Right atrium auricular region (tissue), 2 donors: ENCODE measurements around the gene CENPI. TPM values are rescaled to one million over a fixed set of nuclear protein-coding genes. Genes with fewer than 3 reads are reported as not detected.

ENCODE experiments used
- DNase-seq: peaks from one replicate; pipeline ENCODE4 v3.0.0-alpha.2; 2019; ENCODE audit warnings: low spot score
- H3K27ac ChIP-seq, 2 donors: fragments of 200-600 bp; sonication (generic); 1 replicate in 1 of 2; 2 replicates in 1 of 2; pipeline ENCODE4 v1.5.1; 2016 to 2019
- H3K27me3 ChIP-seq, 2 donors: fragments of 200-600 bp; sonication (generic); one replicate each; pipeline versions ENCODE4 v1.5.1 to v1.6.0; 2017 to 2019
- H3K36me3 ChIP-seq: fragments of 200-600 bp; sonication (generic); one replicate; pipeline ENCODE4 v1.5.1; 2016
- H3K4me1 ChIP-seq, 2 donors: fragments of 200-600 bp; sonication (generic); one replicate each; pipeline versions ENCODE4 v1.5.1 to v1.6.0; 2017 to 2019
- H3K4me3 ChIP-seq, 2 donors: fragments of 200-600 bp; sonication (generic); 1 replicate in 1 of 2; 2 replicates in 1 of 2; pipeline ENCODE4 v1.5.1; 2017 to 2019; ENCODE audit warnings: mild to moderate bottlenecking in 1 of 2, moderate library complexity in 1 of 2
- H3K9me3 ChIP-seq, 2 donors: fragments of 200-600 bp; sonication (generic); one replicate each; pipeline ENCODE4 v1.5.1; 2019
- total RNA-seq, 2 donors: library from RNA; depleted of rRNA; stranded (reverse); fragments of >200 nt; gene quantifications; one replicate each; pipeline ENCODE4 v1.1.0, GENCODE V29; 2016
- TF ChIP-seq, protein P1 (sequence below), 2 donors: fragments of 200-600 bp; sonication (generic); IDR thresholded peaks; one replicate each; pipeline ENCODE4 v1.5.1; 2019; ENCODE audit warnings: antibody characterized with exemption in 2 of 2

CENPI gene
- total RNA-seq, 2 donors from 2014 or later = 0.16 to 0.63 TPM

DNA sequence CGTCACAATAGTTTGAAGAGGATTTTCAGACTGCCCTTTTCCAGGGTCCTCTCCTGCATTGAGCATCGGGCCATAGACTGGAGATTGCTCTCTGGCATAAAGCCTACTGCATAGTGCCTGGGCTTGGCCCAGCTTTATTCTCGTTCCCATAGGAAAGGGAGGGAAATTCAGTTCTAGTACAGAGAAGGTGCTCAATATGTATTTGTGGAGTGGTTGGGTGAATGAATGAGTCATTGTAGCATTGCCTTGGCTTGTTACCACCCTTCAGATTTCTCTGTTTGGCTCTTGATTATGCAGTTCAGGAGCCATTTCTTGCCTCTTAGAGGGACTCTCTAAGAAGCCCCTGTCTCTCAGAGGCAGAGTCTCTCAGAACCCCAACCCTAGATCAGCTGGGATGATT, 16.8 kb upstream of the CENPI start:
- TF ChIP-seq, protein P1, sequence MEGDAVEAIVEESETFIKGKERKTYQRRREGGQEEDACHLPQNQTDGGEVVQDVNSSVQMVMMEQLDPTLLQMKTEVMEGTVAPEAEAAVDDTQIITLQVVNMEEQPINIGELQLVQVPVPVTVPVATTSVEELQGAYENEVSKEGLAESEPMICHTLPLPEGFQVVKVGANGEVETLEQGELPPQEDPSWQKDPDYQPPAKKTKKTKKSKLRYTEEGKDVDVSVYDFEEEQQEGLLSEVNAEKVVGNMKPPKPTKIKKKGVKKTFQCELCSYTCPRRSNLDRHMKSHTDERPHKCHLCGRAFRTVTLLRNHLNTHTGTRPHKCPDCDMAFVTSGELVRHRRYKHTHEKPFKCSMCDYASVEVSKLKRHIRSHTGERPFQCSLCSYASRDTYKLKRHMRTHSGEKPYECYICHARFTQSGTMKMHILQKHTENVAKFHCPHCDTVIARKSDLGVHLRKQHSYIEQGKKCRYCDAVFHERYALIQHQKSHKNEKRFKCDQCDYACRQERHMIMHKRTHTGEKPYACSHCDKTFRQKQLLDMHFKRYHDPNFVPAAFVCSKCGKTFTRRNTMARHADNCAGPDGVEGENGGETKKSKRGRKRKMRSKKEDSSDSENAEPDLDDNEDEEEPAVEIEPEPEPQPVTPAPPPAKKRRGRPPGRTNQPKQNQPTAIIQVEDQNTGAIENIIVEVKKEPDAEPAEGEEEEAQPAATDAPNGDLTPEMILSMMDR (IDR thresholded peaks at IDR 0.05) = no peak
- H3K36me3 ChIP-seq = no peaks in the 10 kb centered on the region
- no peaks in the 10 kb centered on the region for H3K9me3 ChIP-seq
- H3K27ac ChIP-seq = no peak overlapping the region
- no peak overlapping the region for H3K4me3 ChIP-seq
- DNase-seq = no peak
- H3K27me3 ChIP-seq = no peaks in the 10 kb centered on the region
- no peaks in the 10 kb centered on the region for H3K4me1 ChIP-seq

DNA sequence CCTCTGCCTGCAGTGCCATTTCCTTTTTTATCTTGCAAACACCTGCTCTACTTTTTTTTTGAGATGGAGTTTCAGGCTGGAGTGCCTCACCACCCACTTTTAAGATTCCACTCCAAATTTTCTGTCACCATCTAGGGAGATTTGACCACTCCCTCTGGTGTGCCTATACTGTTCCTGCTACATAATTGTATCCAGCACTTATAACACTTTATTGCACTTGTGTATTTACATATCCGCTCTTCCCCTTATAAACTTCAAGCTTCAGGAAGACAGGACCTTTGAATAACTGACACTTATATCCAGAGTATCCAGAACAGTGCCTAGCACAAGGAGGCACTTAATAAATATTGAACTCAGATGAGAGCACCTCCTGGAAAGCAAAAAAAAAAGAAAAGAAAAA, 6.2 kb upstream of the CENPI start:
- Histone ChIP-seq H3K36me3 (no peaks in the 10 kb centered on the region), H3K4me1 (no peaks in the 10 kb centered on the region), H3K9me3 (no peaks in the 10 kb centered on the region), H3K27ac (no peak overlapping the region), H3K27me3 (no peaks in the 10 kb centered on the region), H3K4me3 (no peak overlapping the region)
- TF ChIP-seq, protein P1 (IDR thresholded peaks at IDR 0.05) = no peak
- DNase-seq = no peak

DNA sequence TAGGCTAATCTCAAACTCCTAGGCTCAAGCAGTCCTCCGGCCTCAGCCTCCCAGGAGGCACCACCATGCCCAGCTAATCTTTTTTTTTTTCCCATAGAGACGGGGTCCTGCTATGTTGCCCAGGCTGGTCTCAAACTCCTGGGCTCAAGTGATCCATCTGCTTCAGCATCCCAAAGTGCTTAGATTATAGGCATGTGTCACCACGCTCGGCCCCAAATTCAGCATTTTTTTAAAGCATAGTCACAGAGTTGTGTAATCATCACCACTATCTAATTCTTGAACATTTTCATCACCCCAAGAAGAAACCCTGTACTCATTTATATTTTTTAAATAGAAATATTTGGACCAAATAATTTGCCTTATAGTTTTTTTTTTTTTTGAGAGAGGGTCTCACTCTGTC, 10.3 kb downstream of the CENPI start:
- Histone ChIP-seq H3K4me1 (no peaks in the 10 kb centered on the region), H3K4me3 (no peak overlapping the region), H3K36me3 (no peaks in the 10 kb centered on the region), H3K27ac (no peak overlapping the region), H3K9me3 (no peaks in the 10 kb centered on the region), H3K27me3 (no peaks in the 10 kb centered on the region)
- TF ChIP-seq, protein P1 (IDR thresholded peaks at IDR 0.05) = no peak
- no peak for DNase-seq

DNA sequence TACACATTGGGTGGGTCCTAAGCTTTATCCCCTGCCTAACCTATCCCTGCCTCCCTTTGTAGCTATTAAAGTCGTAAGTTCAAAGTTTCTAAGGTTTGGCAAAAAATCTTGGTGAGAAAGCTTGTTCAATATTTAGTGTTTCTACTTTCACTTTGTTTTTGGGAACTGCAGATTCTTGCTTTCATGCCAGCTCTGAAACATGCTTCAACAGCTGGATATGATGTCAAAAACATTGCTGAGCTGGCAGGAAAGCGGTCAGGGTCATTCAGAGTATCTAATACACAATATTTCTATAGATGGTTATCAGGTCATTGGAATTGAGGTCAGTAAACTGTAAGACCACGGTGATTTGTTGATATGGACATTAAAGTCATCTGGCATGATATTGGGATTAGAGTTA, 19.7 kb downstream of the CENPI start:
- H3K36me3 ChIP-seq = no peaks in the 10 kb centered on the region
- H3K27ac ChIP-seq = no peak overlapping the region
- no peaks in the 10 kb centered on the region for H3K27me3 ChIP-seq
- no peak overlapping the region for H3K4me3 ChIP-seq
- H3K4me1 ChIP-seq = no peaks in the 10 kb centered on the region
- DNase-seq = no peak
- TF ChIP-seq, protein P1 (IDR thresholded peaks at IDR 0.05) = no peak
- no peaks in the 10 kb centered on the region for H3K9me3 ChIP-seq

DNA sequence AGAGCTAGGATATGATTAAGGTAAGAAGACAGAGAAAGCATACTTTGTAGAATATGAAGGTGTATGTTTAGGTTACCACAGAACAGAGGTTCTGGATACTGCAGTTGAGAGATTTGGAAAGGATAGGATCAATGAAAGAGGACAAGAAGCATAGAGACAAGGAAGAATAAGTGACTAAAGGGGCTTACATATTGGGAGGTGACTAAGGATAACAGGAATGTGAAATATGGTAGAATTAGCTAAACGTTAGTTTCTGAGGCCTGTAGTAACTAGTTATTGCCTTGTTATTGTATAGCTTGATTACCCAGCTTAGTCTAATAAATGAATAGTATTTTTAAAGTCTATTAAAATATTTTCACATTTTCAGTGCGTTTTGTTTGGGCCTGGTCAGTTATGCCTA, 38.2 kb downstream of the CENPI start:
- DNase-seq = no peak
- Histone ChIP-seq H3K36me3 (no peaks in the 10 kb centered on the region), H3K4me3 (no peak overlapping the region), H3K27ac (no peak overlapping the region), H3K27me3 (no peaks in the 10 kb centered on the region), H3K9me3 (no peaks in the 10 kb centered on the region), H3K4me1 (no peaks in the 10 kb centered on the region)
- TF ChIP-seq, protein P1 (IDR thresholded peaks at IDR 0.05) = no peak

Other genes with a start within 250 kb of the CENPI start
- gene NOX1, start 223.8 kb upstream of the CENPI start, total RNA-seq = under 1 TPM in 1 of 2 donors, not detected in 1; 0.82 TPM
- under 1 TPM in 1 of 2 donors, not detected in 1; 0.28 TPM for gene XKRX, start 169.3 kb upstream of the CENPI start, total RNA-seq
- gene ARL13A, start 128.5 kb upstream of the CENPI start, total RNA-seq = not detected
- gene TRMT2B, start 46.1 kb upstream of the CENPI start, total RNA-seq = 10 to 100 TPM; 14.0 to 19.1 TPM
- gene TMEM35A, start 19.3 kb upstream of the CENPI start, total RNA-seq = under 1 TPM in 1 of 2 donors, not detected in 1; 0.33 TPM
- gene DRP2, start 121.6 kb downstream of the CENPI start, total RNA-seq = under 1 TPM in 1 of 2 donors, not detected in 1; 0.04 TPM
- gene TAF7L, start 193.1 kb downstream of the CENPI start, total RNA-seq = not detected